ENCODE measurements around the gene TMPRSS6.

Gene TMPRSS6

GRCh38 chr22:37063431-37064420, 45.8 kb downstream of the TMPRSS6 start:
- DNase-seq: no peak

GRCh38 chr22:37062702-37063381, 46.7 kb downstream of the TMPRSS6 start:
- DNase-seq: no peak

- DNase-seq: no peak
Measured at GRCh38 chr22:37062376-37062675, 47.2 kb downstream of the TMPRSS6 start.

GRCh38 chr22:37061611-37062375, 47.7 kb downstream of the TMPRSS6 start:
- no peak for DNase-seq

GRCh38 chr22:37060801-37061610, 48.5 kb downstream of the TMPRSS6 start:
- DNase-seq: peak; percentile 76

GRCh38 chr22:37059876-37060449, 49.5 kb downstream of the TMPRSS6 start:
- no peak for DNase-seq

- no peak for DNase-seq
Measured at GRCh38 chr22:37058917-37059701, 50.4 kb downstream of the TMPRSS6 start.

GRCh38 chr22:37057796-37058510, 51.6 kb downstream of the TMPRSS6 start:
- DNase-seq: no peak

GRCh38 chr22:37057226-37057625, 52.3 kb downstream of the TMPRSS6 start:
- no peak for DNase-seq

- no peak for DNase-seq
Measured at GRCh38 chr22:37056246-37056645, 53.3 kb downstream of the TMPRSS6 start.

GRCh38 chr22:37054600-37055365, 54.7 kb downstream of the TMPRSS6 start:
- no peak for DNase-seq

GRCh38 chr22:37054056-37054395, 55.5 kb downstream of the TMPRSS6 start:
- no peak for DNase-seq

GRCh38 chr22:37053310-37054055, 56.0 kb downstream of the TMPRSS6 start:
- DNase-seq: no peak

GRCh38 chr22:37052386-37053309, 56.9 kb downstream of the TMPRSS6 start:
- no peak for DNase-seq

GRCh38 chr22:37051391-37052385, 57.8 kb downstream of the TMPRSS6 start, which contains the start of gene KCTD17:
KCTD17 (plus strand) TSS chr22:37051742; CDS start chr22:37051761, 19 bp downstream.
- DNase-seq: peak; percentile 75

GRCh38 chr22:37050913-37051312, 58.6 kb downstream of the TMPRSS6 start:
- DNase-seq: no peak

GRCh38 chr22:37049224-37049623, 60.3 kb downstream of the TMPRSS6 start:
- DNase-seq: no peak

Measured in stimulated activated CD4-positive, alpha-beta T cell treated with anti-CD3 and anti-CD28 coated beads, Interleukin-1b, Interleukin-23, amount 100 ng/mL, for 48 hours (primary cell).